GM18858 (cell line): Measurements from ENCODE around the gene SCN4A.

Source experiments
- ATAC-seq: cut with Tn5 transposase; IDR thresholded peaks from one replicate; pipeline ENCODE4 v1.9.1; 2021; ENCODE audit not compliant: unreplicated experiment

Gene SCN4A

DNA sequence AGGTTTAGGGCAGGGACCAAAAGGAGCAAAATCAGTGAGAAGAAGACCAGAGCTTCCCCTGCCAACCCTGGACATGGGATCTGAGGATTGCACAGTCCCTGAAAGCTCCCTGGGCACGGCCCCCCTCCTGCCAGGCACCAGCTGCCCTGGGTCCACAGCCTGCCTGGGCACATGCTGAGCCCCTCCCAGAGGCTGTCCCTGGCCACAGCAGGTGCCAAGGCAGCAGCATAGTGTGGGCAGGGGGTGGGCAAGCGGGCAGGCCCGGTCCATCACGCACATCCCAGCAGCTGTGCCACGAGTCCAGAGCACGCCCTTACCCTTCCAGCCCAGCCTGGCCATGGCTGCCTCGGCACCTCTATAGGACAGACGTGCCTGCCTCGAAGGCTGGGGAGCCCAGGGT lies 12.7 kb downstream of the SCN4A start:
- no peak for ATAC-seq

DNA sequence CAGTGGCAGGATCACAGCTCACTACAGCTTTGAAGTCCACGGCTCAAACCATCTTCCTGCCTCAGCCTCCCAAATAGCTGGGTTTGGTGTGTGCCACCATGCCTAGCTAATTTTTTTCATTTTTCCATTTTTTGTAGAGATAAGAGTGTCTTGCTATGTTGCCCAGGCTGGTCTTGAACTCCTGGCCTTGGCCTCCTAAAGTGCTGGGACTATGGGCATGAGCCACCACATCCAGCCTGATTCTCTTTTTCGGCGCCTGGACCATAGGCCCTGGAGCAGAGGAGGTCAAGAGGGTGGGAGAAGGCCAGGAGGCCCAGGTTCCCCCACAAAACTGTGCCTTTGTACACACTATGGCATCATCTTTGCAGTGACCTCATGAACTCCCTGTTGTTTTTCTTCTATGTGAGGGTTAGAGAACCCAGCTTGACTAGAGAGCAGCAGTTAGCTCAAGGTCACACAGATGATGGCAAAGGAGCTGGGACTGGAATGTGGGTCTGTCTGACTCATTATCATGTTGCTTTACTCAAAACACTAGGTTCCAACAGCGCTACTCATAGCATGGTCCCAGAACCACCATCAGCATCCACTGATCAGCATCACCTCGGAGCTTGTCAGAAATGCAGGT lies 16.3 kb downstream of the SCN4A start:
- ATAC-seq, result no peak

DNA sequence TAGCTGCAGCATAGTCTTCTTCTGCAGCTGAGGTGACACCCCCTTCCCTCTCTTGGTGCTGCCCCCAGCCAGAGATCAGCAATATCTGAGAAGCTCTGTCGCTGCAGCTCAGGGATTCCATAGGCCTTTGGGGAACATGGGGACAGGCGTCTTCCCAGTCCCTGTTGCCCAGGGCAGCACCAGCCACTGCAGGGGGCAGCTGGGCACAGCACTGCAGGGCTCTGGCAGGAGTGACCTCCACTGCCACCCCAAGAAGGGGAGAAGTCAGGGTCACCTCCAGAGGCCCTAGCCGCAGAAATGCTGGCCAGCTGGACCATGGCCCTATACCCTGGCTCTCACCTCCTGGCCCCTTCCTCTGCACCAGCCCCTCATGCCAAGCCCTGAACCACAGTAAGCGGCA lies 16.9 kb downstream of the SCN4A start:
- ATAC-seq, result no peak

DNA sequence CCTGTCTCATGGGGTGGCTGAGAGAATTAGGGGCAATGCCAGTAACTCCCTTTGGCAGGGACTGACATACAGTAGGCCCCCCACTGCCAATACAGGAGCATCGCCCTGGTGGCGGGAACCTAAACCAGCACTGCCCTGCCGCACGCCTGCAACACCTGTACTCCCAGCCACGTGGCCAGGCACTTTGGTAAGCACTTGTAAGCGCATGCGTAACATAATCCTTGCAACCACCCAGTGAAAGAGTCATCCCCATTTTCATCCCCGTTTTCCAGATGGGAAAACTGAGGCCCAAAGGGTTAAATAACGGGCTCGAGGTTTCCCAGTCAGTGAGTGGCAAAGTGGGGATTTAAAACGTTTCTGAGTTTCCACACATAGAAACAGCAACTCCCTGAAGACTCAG lies 17.5 kb downstream of the SCN4A start:
- ATAC-seq, result no peak

DNA sequence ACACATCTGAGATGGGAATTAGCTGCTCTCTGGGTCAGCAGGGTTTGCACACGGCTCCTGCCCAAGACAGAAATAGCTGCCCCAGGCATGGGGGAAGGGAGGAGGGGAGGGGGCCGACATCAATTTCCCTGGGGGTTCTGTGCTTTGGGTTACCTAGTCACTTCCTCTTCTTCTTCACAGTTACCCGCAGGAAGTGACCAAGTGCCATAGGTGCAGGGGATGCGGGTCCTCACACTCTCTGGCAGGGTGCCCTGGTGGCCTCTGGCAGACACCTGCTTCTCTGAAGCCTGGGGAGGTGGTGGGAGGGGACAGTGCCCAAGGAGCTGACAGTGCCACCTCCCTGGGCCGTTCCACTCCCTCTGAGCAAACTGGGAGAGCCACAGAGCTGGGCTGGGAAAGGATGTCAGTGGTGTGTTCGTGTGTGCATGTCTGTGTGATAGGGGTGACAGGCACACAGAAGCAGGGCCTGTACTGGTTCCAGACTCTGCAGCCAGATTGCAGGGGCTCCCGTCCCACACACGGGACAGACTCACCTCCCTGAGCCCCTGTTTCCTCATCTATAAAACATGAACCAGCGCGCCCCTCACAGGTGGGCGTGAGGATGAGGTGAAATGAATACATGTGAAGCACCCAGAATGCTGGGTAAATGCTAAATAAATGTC lies 18.2 kb downstream of the SCN4A start:
- ATAC-seq, result no peak

DNA sequence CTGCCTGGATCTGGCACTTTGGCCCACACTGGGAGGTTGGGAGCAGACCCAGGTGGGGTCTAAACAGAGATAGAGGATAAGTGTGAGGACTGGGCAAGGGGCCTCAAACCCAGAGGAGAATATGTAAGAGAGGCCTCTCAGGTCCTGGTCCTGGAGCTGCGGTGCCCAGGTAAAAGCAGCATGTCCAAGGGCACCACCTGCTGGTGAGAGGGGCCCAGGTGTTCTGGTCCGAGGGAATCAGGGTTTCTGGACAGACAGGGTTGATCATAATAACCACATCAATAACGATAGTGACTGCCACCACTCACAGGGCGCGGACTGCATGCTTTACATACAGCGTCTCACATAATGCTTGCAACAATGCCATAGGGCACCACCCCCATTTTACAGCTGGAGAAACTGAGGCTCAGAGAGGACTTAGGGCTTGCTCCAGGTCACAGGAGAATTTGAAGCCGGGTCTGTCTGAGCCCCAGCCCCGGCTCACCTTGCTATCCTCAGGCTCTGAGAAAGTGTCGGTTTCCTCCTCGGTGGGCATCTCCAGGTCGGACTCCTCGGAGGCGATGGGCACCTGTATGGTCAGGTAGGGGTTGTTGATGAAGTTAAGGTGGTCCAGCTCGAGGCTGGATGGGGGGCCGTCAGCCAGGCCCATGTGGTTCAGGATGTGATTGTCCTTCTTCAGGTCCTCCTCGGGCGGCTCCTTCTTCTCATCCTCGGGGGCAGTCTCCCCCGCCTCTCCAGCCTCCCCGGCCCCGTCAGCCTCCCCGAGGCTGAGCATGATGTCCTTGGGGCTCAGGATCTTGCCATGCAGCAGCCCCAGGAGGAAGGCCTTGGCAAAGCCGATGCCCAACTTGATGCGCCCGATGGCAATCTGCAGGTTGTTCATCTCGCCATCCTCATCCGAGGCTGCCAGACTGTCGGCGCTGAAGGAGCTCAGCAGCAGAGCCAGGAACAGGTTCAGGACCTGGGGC lies 21.5 kb downstream of the SCN4A start:
- no peak for ATAC-seq

DNA sequence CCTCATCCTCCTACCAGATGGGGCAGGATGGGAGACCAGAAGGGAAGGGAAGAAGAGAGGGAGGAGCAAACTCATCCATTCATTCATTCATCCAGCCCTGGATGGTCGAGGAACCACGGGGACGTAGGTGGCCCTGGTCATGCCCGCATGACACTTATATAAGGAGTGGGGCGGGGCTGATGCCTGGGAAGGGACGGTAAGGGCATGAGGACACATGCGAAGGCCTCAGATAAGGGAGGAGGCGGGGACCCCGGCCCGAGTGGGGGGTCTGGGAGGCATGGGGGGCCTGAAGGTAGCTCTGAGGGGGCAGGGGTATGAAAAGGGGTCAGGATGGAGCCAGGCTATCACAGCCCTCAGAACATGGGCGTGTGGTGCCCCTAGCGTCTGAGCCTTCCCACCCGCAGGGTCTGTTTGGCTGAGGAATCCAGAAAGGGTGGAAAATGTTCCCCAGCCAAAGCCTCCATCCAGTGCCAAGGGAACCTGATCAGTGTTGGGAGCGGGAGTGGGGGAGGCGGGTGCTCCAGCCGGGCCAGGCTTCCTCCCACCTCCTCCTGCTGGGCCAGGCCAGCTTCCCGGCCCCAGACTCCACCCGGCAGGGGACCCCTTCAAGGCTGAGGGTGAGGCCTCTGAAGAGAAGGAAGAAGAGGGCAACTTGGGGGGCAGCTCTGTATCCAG lies 23.0 kb downstream of the SCN4A start:
- ATAC-seq, result no peak

DNA sequence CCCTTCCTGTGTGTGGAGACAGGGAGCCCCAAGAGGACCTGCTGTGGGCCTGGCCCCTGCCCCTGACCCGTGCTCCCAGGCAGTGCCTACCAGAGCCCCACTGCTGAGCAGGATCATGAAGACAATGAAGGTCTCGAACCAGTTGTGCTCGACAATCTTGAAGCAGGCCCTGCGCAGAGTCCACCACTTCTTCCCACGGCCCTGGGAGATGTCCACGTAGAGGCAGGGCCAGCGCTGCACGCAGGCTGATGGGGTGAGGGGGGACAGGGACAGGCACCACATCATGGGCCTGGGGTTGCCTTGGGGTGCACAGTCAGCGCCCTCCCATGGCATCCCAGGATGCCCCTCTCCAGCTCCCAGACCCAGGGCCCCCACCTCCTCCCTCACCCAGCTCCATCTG lies 24.2 kb downstream of the SCN4A start:
- no peak for ATAC-seq

DNA sequence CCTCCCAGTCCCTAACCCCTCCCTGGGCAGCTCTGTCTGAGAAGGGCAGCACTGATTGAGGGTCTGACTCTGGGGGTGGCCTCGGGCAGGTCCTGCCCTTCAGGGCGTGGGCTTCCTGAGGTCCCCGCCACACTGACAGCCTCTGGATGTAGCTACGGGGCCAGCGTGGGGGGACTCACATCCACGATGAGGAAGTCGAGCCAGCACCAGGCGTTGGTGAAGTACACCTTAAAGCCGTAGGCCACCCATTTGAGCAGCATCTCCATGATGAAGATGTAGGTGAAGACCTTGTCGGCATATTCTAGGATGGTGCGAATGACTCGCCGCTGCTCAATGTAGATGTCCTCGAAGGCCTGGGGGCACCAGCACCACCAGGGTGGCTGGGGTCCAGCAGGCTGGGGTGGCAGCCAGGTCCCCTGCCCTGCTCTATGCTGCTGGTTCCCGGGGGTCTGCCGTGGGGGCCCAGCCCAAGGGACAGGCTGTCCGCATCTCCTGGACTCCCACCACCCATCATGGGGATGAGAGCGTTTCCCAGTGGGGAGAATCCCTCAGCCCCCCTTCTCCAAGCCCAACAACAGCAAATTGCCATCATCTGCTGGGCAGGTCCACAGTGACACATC lies 24.9 kb downstream of the SCN4A start:
- no peak for ATAC-seq

DNA sequence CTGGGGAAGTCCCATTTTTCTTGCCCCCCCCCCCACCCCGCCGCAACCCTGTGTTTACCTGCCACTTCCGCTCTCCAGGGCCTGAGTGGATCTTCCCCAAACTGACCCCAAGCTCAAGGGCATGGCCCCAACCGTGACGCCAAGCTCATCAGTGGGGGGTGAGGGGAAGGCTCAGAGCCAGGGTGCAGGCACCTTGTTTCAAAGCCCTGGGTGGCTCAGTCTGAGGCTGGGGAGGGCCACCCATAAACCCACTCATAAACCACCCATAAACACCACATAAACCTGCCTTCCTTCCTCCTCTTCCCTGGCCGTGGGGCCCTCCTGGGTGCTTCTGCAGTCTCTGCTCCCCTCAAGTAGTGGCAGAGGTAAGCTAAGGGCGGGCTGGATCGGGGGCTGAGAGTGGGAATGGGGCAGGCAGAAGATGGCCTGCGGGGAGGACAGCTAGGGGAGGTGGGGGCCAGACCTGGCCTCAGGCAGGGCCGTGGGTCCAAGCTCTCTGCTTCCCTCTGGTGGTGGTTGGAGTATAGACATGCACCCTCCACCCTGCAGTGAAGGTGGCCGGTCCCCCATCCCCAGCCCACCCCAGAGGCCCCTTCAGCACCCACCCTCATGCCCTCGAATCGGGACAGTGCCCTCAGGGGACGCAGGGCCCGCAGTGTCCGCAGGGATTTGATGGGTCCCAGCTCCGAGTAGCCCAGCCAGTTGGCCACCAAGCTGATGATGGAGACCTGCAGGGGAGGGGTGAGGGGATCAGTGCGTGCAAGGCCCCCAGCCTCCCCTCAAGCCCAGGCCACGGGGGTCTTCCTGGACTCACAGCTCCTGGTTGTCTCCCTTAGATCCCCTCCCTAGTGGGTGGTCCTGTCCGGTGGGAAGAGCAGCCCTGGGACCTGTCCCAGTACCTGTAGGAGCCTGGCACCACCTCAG lies 26.0 kb downstream of the SCN4A start:
- ATAC-seq, result no peak

DNA sequence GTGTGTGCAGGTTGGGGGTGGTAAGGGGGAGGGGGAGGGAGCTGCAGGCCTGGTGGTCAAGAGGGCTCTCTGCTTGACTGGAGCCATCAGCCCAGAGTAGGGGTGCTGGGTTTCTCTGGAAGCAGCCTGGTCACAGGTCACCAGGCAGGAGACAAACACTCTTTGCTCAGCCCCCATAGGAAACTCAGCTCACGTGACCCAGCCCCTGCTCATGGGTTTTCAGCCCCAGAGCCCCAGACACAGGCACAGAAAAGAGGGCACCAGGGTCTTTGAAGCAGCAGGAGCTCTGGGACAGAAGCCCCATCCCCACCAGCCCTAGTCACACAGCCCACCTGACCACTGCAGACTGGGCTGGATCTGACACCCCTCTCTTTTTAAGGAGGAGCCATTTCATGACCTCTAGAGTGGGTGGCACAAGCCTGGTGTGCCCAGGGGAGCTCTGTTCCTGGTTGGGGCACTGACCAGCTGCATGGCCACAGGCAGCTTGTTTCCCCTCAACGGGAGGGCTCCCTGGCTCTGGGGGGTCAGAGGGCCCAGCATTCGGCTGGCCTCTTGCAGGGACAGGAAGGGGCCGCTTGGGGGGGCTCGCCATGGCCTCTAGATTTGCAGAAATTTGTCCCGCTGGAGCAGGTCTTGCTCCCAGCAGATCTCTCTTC lies 26.8 kb downstream of the SCN4A start:
- ATAC-seq, result no peak

DNA sequence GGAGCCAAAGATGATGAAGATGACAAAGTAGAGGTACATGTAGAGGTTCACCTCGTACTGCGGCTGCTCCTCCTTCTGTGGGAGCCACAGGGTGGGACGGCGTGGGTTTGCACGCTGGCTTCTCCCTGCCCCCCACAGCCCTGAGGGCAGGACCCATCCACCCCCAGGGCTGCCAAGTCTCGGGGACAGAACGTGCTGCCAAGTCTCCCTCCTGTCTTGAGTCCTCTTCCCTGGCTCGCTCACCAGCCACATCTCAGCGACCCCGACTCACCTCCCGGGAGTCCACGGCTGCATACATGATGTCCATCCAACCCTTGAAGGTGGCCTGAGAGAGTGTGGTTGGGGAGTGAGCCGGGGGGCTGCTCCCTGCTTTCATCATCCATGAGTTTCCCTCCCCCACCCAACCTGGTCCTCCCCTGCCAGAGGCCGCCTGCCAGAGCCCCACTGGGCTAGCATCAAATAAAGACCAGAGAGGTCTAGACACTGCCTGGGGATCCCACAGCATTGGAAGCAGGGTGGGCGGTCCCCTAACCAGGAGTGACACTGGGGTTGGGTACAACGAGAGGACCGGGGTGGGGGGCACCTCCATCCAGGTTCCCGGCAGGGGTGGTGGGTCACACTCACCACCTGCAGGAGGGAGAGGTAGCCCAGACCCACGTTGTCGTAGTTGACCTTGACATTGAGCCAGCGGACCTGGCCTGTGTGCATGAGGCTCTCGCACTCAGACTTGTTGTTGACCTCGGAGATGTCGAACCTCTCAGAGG lies 27.8 kb downstream of the SCN4A start:
- no peak for ATAC-seq

DNA sequence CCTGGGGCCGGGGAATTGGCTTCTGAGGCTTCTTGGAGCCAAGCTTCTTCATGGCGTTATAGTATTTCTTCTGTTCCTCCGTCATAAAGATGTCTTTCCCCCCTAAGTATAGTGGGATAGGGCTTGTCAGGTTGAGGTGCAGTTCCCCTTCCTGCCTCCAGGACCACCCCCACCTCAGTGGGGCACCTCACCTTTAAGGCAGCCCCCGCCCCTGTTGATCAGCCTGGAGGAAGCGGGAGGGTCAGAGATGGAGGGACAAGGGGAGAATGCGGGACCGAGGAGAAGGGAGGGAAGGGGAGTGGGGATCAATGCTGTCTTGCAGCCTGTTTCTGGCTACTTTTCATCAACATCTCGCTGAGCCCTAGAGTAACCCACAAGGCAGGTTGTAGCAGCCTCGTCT lies 29.0 kb downstream of the SCN4A start:
- no peak for ATAC-seq

DNA sequence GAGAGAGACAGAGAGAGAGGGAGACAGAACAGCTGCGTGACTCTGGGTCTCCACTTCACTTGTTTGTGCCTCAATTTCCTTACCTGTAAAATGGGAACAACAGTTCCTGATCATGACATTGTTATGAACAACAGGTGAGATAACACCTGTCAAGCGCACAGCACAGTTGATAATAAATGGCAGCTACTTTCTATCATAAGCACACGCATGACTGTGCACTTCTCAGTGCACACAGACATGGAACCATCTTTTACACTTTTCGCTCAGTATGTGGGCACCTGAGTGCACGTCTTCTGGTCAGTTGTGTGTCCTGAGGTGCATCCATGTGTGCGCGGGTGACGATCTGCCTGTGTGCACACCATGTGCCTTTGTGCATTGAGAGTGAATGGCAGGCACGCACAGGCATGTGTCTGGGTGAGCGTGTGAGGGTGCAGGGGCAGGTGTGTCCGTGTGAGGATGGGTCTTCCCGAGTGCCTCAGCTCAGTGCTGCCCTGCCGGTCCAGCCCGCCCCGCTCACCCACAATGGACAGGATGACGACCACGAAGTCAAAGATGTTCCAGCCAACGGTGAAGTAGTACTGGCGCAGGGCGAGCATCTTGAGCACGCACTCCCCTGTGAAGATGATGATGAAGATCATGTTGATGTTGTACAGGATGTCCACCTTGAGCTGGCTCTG lies 30.3 kb downstream of the SCN4A start:
- no peak for ATAC-seq

DNA sequence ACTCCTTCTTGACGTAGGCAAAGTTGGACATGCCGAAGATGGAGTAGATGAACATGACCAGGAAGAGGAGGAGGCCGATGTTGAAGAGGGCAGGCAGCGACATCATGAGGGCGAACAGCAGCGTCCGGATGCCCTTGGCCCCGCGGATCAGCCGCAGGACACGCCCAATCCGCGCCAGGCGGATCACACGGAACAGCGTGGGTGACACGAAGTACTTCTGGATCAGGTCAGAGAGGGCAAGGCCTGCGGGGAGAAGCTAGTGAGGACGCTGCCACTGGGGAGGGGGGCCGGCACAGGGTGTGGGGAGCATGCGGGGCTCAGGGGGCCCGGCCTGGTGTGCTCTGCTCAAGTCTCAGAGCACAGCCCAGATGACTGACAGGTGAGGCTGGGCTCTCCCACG lies 31.0 kb downstream of the SCN4A start:
- ATAC-seq, result no peak

DNA sequence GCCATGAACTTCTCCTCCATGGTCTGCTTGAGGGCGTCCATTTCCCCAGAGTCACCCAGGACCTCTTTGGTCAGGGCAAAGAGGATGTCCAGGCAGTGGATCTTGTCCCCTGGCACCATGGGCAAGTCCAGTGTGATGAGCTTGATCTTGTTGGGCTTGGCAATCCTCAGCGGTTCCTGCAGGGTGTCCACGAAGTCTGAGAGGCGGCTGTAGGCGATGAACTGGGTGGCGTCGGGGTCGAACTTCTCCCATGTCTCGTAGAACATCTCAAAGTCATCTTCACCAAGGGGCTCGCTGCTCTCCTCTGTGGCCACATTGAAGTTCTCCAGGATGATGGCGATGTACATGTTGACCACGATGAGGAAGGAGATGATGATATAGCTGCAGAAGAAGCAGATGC lies 31.6 kb downstream of the SCN4A start:
- no peak for ATAC-seq

DNA sequence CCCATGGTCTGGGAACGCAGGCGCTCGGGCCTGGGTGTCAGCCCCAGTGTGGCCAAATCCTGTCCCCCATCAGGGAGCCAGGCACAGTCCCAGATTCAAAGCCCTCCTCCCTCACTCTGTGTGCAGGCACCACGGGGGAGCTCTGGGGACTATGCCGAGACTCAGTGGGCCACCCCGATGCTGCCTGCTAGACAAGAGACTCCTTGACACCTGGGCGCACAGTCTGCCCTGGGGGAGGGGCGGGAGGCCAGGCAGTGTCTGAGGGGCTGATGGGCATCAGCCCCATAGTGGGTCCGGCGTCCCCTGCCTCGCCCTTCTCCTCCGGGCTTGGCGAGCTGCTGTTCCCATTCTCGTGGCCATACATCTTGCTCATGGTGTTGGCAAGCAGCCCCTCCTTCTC lies 32.1 kb downstream of the SCN4A start:
- no peak for ATAC-seq

DNA sequence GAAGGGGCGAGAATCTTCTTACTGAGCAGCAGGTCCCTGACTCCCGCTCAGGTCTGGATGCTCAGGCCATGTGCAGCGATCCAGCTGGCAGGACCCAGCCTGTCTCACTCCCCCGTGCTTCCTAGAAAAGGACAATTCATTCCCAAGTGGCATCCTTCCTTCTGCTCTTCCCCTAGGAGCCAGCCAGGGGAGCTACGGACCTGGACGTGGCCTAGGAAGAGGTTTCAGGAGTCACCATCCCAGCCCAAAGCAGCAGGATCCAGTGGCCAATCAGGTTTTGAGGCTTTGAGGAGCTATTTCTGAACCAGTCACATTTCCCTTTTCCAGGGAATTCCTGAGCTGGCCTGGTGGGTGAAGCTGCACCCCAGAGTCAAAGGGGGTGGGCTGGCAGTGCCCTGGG lies 32.8 kb downstream of the SCN4A start:
- ATAC-seq, result no peak
